IMR-90 (cell line): ENCODE measurements around the gene PLXNA1. TPM values are rescaled to one million over a fixed set of nuclear protein-coding genes. Genes with fewer than 3 reads are reported as not detected.
A peak's percentile ranks its signal among the peaks of the same experiment; 100 is the strongest.

ENCODE experiments used
- ATAC-seq: fragments of 200-7000 bp; cut with Tn5 transposase; 2 replicates; pipeline ENCODE4 v1.9.1; 2020; ENCODE audit warnings: low read depth, mild to moderate bottlenecking, moderate library complexity
- BruUV-seq: library from RNA; stranded (reverse); fragments of 400-500 nt; replicated peaks from 2 replicates; lab custom pipeline; 2021; lab: Mats Ljungman, UMichigan
- CTCF ChIA-PET: fragments of 300-600 bp; formaldehyde crosslinking; extraction: SDS; loops from one replicate; lab custom pipeline; 2021; ENCODE audit warnings: antibody characterized with exemption; lab: Yijun Ruan, JAX
- POLR2A ChIA-PET: fragments of 300-600 bp; sonication (Branson Sonifier 250); formaldehyde crosslinking; loops from one replicate; lab custom pipeline; 2022; ENCODE audit warnings: antibody characterized with exemption; ENCODE audit not compliant: unreplicated experiment; lab: Charles Lee
- DNase-seq: peaks from one replicate; pipeline ENCODE4 v3.0.0; 2013
- H2AFZ ChIP-seq: replicated peaks from 2 replicates; pipeline ENCODE3; 2013; ENCODE audit warnings: low read length, mild to moderate bottlenecking; ENCODE audit not compliant: poor library complexity
- H2AK5ac ChIP-seq: 2 replicates; pipeline ENCODE4 v1.6.1; 2013; ENCODE audit warnings: low read depth, low read length, inconsistent platforms
- H2AK9ac ChIP-seq: replicated peaks from 2 replicates; pipeline ENCODE3; 2013; ENCODE audit warnings: mild to moderate bottlenecking, low read depth, low read length, moderate library complexity; ENCODE audit not compliant: poor library complexity
- H2BK120ac ChIP-seq: 2 replicates; pipeline ENCODE4 v1.6.1; 2013; ENCODE audit warnings: low read depth, low read length, inconsistent platforms
- H2BK15ac ChIP-seq: 3 replicates; pipeline ENCODE4 v1.6.1; 2013; ENCODE audit warnings: low read depth, low read length, inconsistent platforms
- H2BK20ac ChIP-seq: 2 replicates; pipeline ENCODE4 v1.6.1; 2013; ENCODE audit warnings: low read depth, mild to moderate bottlenecking, inconsistent platforms, low read length, moderate library complexity
- H2BK5ac ChIP-seq: 2 replicates; pipeline ENCODE4 v1.6.1; 2013; ENCODE audit warnings: mild to moderate bottlenecking, low read depth, low read length, inconsistent platforms; ENCODE audit not compliant: poor library complexity, severe bottlenecking
- H3K14ac ChIP-seq: replicated peaks from 2 replicates; pipeline ENCODE4 v1.6.1; 2013; ENCODE audit warnings: low read depth, low read length, inconsistent platforms
- H3K18ac ChIP-seq: 2 replicates; pipeline ENCODE4 v1.6.1; 2013; ENCODE audit warnings: low read depth, low read length, control low read depth
- H3K23ac ChIP-seq: 2 replicates; pipeline ENCODE4 v1.6.1; 2013; ENCODE audit warnings: low read depth, low read length, inconsistent platforms
- H3K27ac ChIP-seq: 2 replicates; pipeline ENCODE4 v1.5.1; 2013; ENCODE audit warnings: mild to moderate bottlenecking, control low read depth, low read length; ENCODE audit not compliant: insufficient read depth
- H3K27me3 ChIP-seq: 2 replicates; pipeline ENCODE4 v1.6.1; 2013; ENCODE audit warnings: low read length; ENCODE audit not compliant: control insufficient read depth, insufficient read depth
- H3K36me3 ChIP-seq: 2 replicates; pipeline ENCODE4 v1.6.1; 2013; ENCODE audit warnings: low read length, mixed read lengths; ENCODE audit not compliant: control insufficient read depth, insufficient read depth
- H3K4ac ChIP-seq: 2 replicates; pipeline ENCODE4 v1.6.1; 2013; ENCODE audit warnings: low read depth, low read length, inconsistent platforms
- H3K4me1 ChIP-seq: 2 replicates; pipeline ENCODE4 v1.6.1; 2013; ENCODE audit warnings: low read length, mixed read lengths; ENCODE audit not compliant: control insufficient read depth, insufficient read depth
- H3K4me2 ChIP-seq: 2 replicates; pipeline ENCODE4 v1.6.1; 2013; ENCODE audit warnings: low read depth, mild to moderate bottlenecking, control low read depth, low read length, moderate library complexity
- H3K4me3 ChIP-seq: 2 replicates; pipeline ENCODE4 v1.5.1; 2013; ENCODE audit warnings: low read depth, mild to moderate bottlenecking, control low read depth, low read length, moderate library complexity; ENCODE audit not compliant: insufficient read depth
- H3K56ac ChIP-seq: 2 replicates; pipeline ENCODE4 v1.6.1; 2013; ENCODE audit warnings: low read length, inconsistent platforms; ENCODE audit not compliant: insufficient read depth; ENCODE audit errors: extremely low read depth
- H3K79me1 ChIP-seq, 2 experiments: 2 replicates each; pipeline ENCODE4 v1.6.1; 2013; ENCODE audit warnings: low read length in 2 of 2, inconsistent platforms in 1 of 2, low read depth in 1 of 2
- H3K9ac ChIP-seq: 2 replicates; pipeline ENCODE4 v1.6.1; 2013; ENCODE audit warnings: low read depth, low read length, control low read depth
- H3K9me1 ChIP-seq: 2 replicates; pipeline ENCODE4 v1.6.1; 2013; ENCODE audit warnings: low read length, inconsistent platforms; ENCODE audit not compliant: insufficient read depth
- H3K9me3 ChIP-seq: 2 replicates; pipeline ENCODE4 v1.6.1; 2013; ENCODE audit warnings: low read length; ENCODE audit not compliant: control insufficient read depth, insufficient read depth
- H4K20me1 ChIP-seq: 2 replicates; pipeline ENCODE4 v1.6.1; 2013; ENCODE audit warnings: low read length, inconsistent platforms; ENCODE audit not compliant: insufficient read depth
- H4K5ac ChIP-seq: 2 replicates; pipeline ENCODE4 v1.6.1; 2013; ENCODE audit warnings: mild to moderate bottlenecking, low read depth, low read length, control low read depth
- H4K8ac ChIP-seq, 2 experiments: 2 replicates each; pipeline ENCODE4 v1.6.1; 2013; ENCODE audit warnings: low read depth in 2 of 2, low read length in 2 of 2, control low read depth in 1 of 2, inconsistent platforms in 1 of 2
- H4K91ac ChIP-seq: 2 replicates; pipeline ENCODE4 v1.6.1; 2013; ENCODE audit warnings: low read depth, low read length, inconsistent platforms; ENCODE audit not compliant: insufficient read depth
- CHD1 ChIP-seq: IDR thresholded peaks from 2 replicates; pipeline ENCODE4 v1.6.1; 2012; ENCODE audit warnings: low read depth, low read length, improper control_type of control experiment
- CTCF ChIP-seq: conservative IDR thresholded peaks from 2 replicates; pipeline ENCODE4 v1.5.1; 2012; ENCODE audit warnings: mild to moderate bottlenecking, low read depth, low read length, improper control_type of control experiment
- FOS ChIP-seq: fragments of 150-350 bp; IDR thresholded peaks from 2 replicates; pipeline ENCODE4 v1.6.1; 2016; ENCODE audit warnings: low read depth, low read length
- MAZ ChIP-seq: IDR thresholded peaks from 2 replicates; pipeline ENCODE4 v1.6.1; 2012; ENCODE audit warnings: low read depth, mild to moderate bottlenecking, low read length, improper control_type of control experiment, moderate library complexity, borderline replicate concordance
- NFE2L2 ChIP-seq: fragments of 150-350 bp; IDR thresholded peaks from 2 replicates; pipeline ENCODE4 v1.6.1; 2016; ENCODE audit warnings: low read depth, mild to moderate bottlenecking, low read length
- POLR2A ChIP-seq: IDR thresholded peaks from 2 replicates; pipeline ENCODE4 v1.6.1; 2012; ENCODE audit warnings: mild to moderate bottlenecking, low read depth, low read length
- RAD21 ChIP-seq: IDR thresholded peaks from 2 replicates; pipeline ENCODE4 v1.6.1; 2012; ENCODE audit warnings: low read length, improper control_type of control experiment
- RFX5 ChIP-seq: IDR thresholded peaks from 2 replicates; pipeline ENCODE4 v1.8.0; 2012; ENCODE audit warnings: low read depth, mild to moderate bottlenecking, low read length, moderate library complexity
- WGBS, 2 experiments: methylation state at CpG; one replicate each; pipeline versions ENCODE4 v1.1.5 to v1.1.7; 2013; ENCODE audit warnings: missing lambda C conversion rate in 2 of 2; ENCODE audit not compliant: insufficient read length in 1 of 2; ENCODE audit errors: extremely low coverage in 2 of 2; 5-methylcytosine and 5-hydroxymethylcytosine counted together
- dilution Hi-C: fragments of 300-500 bp; cut with HindIII; formaldehyde crosslinking; loops from one replicate; pipeline ENCODE4 v1.14.3; 2018; ENCODE audit warnings: low sequenced_read_pairs; ENCODE audit not compliant: unreplicated experiment
- in situ Hi-C: fragments of 300-500 bp; cut with MboI; formaldehyde crosslinking; loops from 3 replicates; pipeline ENCODE4 v1.14.3; 2019; ENCODE audit warnings: low sequenced_read_pairs, inconsistent platforms, mixed read lengths
- intact Hi-C: fragments of 100-400 bp; cut with micrococcal nuclease; formaldehyde crosslinking; loops from 2 replicates; pipeline ENCODE4 v1.10.0; 2022
- polyA plus RNA-seq, 3 experiments: library from polyadenylated mRNA; depleted of rRNA; stranded (reverse); fragments of >200 nt; gene quantifications; 2 replicates each; pipeline ENCODE4 v1.2.3, GENCODE V29; 2012; ENCODE audit warnings: low replicate concordance in 1 of 3
- total RNA-seq: library from RNA; depleted of rRNA; stranded (reverse); fragments of >200 nt; gene quantifications from 2 replicates; pipeline ENCODE4 v1.2.3, GENCODE V29; 2012

The PLXNA1 gene
- total and polyA plus RNA-seq, 2 of the 4 experiments (the other 2 are of a cell fraction), result 13.6 to 49.4 TPM

DNA sequence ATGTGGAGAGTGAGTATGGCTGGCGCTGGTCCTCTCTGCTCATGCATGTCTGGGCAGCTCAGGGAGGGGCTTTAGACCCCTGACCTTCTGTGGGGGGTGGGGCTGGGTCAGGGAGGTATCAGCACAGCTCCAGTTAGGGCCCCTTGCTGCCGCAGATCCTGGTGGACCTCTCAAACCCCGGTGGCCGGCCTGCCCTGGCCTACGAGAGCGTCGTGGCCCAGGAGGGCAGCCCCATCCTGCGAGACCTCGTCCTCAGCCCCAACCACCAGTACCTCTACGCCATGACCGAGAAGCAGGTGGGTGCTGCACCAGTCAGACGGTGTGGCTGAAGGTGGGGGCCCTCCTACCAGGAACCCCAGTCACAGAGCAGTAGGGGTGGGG lies 20.2 kb downstream of the PLXNA1 start:
- 100% methylated on average over 1 of the region's 12 CpGs; no CpG with 5 or more reads in 1 of the 2 experiments for WGBS, 2 experiments
- no peak overlapping the region for H3K14ac ChIP-seq
- peaks cover 29% of the 10 kb centered on the region for H3K4me1 ChIP-seq
- H3K23ac ChIP-seq, result no peak overlapping the region
- ChIA-PET CTCF (interaction anchor here (0.6 to 2.0 kb wide), 3 partner anchors 8 to 289 kb away, joined by 3 to 13 read pairs (median 3); no protein-coding TSS in a partner anchor), POLR2A (no interaction called here)
- H2BK5ac ChIP-seq, result peak overlapping the region; percentile 32
- no peaks in the 10 kb centered on the region for H3K27me3 ChIP-seq
- ATAC-seq (no peak), DNase-seq (no peak)
- H2AFZ ChIP-seq, result no peak overlapping the region
- no peak overlapping the region for H2BK15ac ChIP-seq
- no peak overlapping the region for H3K4me2 ChIP-seq
- H2AK9ac ChIP-seq, result peak overlapping the region; percentile 90
- H2BK120ac ChIP-seq, result 0 out of 2 replicates have a peak overlapping the region, but pooled peaks have one; percentile 44
- peaks cover 20% of the 10 kb centered on the region for H3K9me1 ChIP-seq
- TF ChIP-seq CHD1 (no peak), MAZ (no peak), RAD21 (no peak), RFX5 (no peak), FOS (no peak), CTCF (no peak), NFE2L2 (no peak), POLR2A (no peak)
- no peak overlapping the region for H3K56ac ChIP-seq
- H4K8ac ChIP-seq, result peak overlapping the region in 1 of 2 experiments; percentile 100; a peak in 1 of 4 replicates
- H3K4me3 ChIP-seq, result no peak overlapping the region
- peak overlapping the region; percentile 51 for H4K91ac ChIP-seq
- no peaks in the 10 kb centered on the region for H3K9me3 ChIP-seq
- peaks cover 23% of the 10 kb centered on the region for H3K36me3 ChIP-seq
- H4K5ac ChIP-seq, result no peak overlapping the region
- in situ Hi-C loops, result no loop called here
- intact Hi-C loops, result loop anchor here (10.0 kb wide), 1 partner anchor 542 kb away; no protein-coding TSS in a partner anchor
- no TSS peak for BruUV-seq
- H3K18ac ChIP-seq, result no peak overlapping the region
- peak overlapping the region; percentile 81 for H3K4ac ChIP-seq
- peaks cover 4% of the 10 kb centered on the region; the same call in 1 of the 2 replicates for H4K20me1 ChIP-seq
- H3K79me1 ChIP-seq, result peaks cover 28 to 54% of the 10 kb centered on the region in 2 experiments
- peak overlapping the region; percentile 98 for H2AK5ac ChIP-seq
- no peak overlapping the region for H3K9ac ChIP-seq
- dilution Hi-C loops, result no loop called here
- H3K27ac ChIP-seq, result 0 out of 2 replicates have a peak overlapping the region, but pooled peaks have one; percentile 19
- peak overlapping the region; percentile 49; the same call in 1 of the 2 replicates for H2BK20ac ChIP-seq
